ENCODE results near the gene CCDC80.

- TF ChIP-seq CTCF (IDR thresholded peaks at IDR 0.05) (no peak), POLR2A (IDR thresholded peaks at IDR 0.05) (no peak)
Measured at GRCh38 chr3:112555535-112556170, 85.3 kb downstream of the CCDC80 start.

All from heart left ventricle (tissue), 13 donors.